Mucosa of descending colon (tissue), 3 donors: Measurements from ENCODE around the gene FITM2. TPM values are rescaled to one million over a fixed set of nuclear protein-coding genes. Genes with fewer than 3 reads are reported as not detected.

Source experiments
- ATAC-seq: fragments of 200-7000 bp; cut with Tn5 transposase; one replicate; pipeline ENCODE4 v1.9.1; 2020; ENCODE audit warnings: mild to moderate bottlenecking, moderate library complexity
- DNase-seq, 3 donors: peaks; one replicate each; pipeline ENCODE4 v3.0.0-alpha.2; 2020
- H3K36me3 ChIP-seq: fragments of 200-600 bp; one replicate; pipeline ENCODE4 v1.8.0; 2021; ENCODE audit warnings: low read depth, mild to moderate bottlenecking
- H3K4me1 ChIP-seq: fragments of 200-600 bp; one replicate; pipeline ENCODE4 v1.8.0; 2021; ENCODE audit warnings: low read depth, mild to moderate bottlenecking
- H3K4me3 ChIP-seq: fragments of 200-600 bp; one replicate; pipeline ENCODE4 v1.8.0; 2021; ENCODE audit warnings: mild to moderate bottlenecking
- H3K9me3 ChIP-seq: fragments of 200-600 bp; one replicate; pipeline ENCODE4 v1.8.0; 2021; ENCODE audit warnings: mild to moderate bottlenecking
- intact Hi-C, 2 donors: fragments of 100-400 bp; cut with DNase I in 1 of 2; cut with micrococcal nuclease in 1 of 2; formaldehyde crosslinking; loops; one replicate each; pipeline versions ENCODE4 v1.11.0 to v1.11.1; 2022; cut with DNase I, micrococcal nuclease
- total RNA-seq, 3 donors: library from RNA; stranded (reverse); fragmentation: NEBNext Ultra II Directional in 2 of 3; extraction: Animal tissue kit (Norgen Biotek cat#: 25700) in 2 of 3; gene quantifications; one replicate each; pipeline versions ENCODE4 v1.2.1 to v1.2.4, GENCODE V29; 2021 to 2023
- TF ChIP-seq, protein P1 (sequence below): fragments of 200-600 bp; IDR thresholded peaks from one replicate; pipeline ENCODE4 v1.8.0; 2022; ENCODE audit warnings: antibody characterized with exemption, mild to moderate bottlenecking
- donor health status: DM: no; HTN: no; CAD: no; lungs with moderate emphysema.
- donor health status: DM: no; HTN: no; CAD: no.
- donor health status: DM: no; HTN: yes; CAD: no.

Gene FITM2
- total RNA-seq, 3 donors from 2014 or later = 10.9 to 12.6 (median 10.9) TPM

DNA sequence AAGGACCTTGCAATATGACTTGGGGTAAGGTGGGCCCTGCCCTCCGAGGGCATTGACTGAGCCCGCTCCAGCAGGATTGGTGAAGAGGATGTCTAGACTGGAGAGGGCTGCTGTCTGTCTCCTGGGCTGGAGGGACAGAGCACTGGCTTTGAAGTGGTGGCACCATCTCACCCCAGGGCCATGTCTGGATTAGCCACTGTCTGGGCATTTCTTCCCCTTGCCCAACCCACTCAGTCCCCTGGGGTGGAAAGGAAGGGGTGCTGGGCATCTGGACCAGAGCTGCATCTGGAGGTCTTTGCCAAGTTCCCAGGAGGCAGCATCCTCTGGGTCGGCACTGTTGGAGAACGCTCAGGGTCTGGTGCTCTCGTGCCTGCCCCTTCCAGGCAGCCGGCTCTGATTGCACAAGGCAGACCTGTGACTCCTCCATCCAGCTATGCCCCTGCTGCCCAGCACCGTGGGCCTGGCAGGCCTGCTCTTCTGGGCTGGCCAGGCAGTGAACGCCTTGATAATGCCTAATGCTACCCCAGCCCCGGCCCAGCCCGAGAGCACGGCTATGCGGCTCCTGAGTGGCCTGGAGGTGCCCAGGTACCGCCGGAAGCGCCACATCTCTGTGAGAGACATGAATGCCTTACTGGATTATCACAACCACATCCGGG lies 25.9 kb upstream of the FITM2 start, which contains the start of gene R3HDML:
Gene R3HDML, plus strand, starts transcription at position 319 of the 656 bp plus-strand sequence. Its CDS starts 115 bp downstream, at position 434.
- Histone ChIP-seq H3K4me1 (no peaks in the 10 kb centered on the region), H3K4me3 (no peak within 1 kb of the TSS), H3K36me3 (no peaks in the 10 kb centered on the region), H3K9me3 (no peaks in the 10 kb centered on the region)
- DNase-seq = no peak
- no peak for ATAC-seq
- TF ChIP-seq, protein P1, sequence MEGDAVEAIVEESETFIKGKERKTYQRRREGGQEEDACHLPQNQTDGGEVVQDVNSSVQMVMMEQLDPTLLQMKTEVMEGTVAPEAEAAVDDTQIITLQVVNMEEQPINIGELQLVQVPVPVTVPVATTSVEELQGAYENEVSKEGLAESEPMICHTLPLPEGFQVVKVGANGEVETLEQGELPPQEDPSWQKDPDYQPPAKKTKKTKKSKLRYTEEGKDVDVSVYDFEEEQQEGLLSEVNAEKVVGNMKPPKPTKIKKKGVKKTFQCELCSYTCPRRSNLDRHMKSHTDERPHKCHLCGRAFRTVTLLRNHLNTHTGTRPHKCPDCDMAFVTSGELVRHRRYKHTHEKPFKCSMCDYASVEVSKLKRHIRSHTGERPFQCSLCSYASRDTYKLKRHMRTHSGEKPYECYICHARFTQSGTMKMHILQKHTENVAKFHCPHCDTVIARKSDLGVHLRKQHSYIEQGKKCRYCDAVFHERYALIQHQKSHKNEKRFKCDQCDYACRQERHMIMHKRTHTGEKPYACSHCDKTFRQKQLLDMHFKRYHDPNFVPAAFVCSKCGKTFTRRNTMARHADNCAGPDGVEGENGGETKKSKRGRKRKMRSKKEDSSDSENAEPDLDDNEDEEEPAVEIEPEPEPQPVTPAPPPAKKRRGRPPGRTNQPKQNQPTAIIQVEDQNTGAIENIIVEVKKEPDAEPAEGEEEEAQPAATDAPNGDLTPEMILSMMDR = no peak
- intact Hi-C loops = no loop called here

DNA sequence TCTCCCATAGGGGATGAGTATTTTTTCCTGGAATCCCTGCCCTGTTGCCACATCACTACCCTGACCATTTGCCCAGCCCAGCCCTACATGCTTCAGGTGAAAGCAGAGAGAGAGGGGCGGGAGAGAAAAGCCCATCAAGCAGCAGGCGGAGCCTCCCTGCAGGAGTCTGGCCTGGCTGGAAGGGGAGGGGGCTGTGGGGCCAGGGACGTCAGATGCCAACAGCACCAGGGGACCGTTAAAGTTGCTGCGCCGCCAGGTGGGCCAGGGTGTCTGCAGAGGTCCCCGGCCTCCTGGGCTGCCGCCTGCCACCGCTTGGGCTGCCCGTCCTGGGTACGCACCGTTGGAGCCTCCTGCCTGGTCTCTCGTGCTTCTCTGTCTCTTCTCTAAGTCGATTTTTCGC lies 25.1 kb upstream of the FITM2 start:
- DNase-seq (no peak), ATAC-seq (no peak)
- H3K9me3 ChIP-seq = no peaks in the 10 kb centered on the region
- TF ChIP-seq, protein P1 = no peak
- no peak overlapping the region for H3K4me3 ChIP-seq
- H3K4me1 ChIP-seq = no peaks in the 10 kb centered on the region
- intact Hi-C loops = no loop called here
- H3K36me3 ChIP-seq = no peaks in the 10 kb centered on the region

DNA sequence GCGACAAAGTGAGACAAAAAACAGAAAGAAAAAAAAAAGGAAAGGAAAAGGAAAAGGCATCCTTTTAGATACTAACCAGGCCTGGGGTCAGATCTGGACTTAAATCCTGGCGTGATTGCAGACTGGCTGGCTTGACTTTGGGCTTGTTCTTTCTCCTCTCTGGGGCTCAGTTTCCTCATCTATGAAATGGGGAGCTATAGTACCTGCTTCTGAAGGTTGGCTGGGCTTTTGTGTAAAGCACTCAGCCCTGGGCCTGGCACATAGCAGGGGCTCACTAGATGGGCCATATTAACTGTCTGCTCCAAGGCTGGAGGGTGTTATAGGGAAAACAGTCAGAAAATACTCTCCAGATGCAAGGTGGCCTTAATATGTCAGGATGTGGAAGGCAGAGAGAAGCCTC lies 24.7 kb upstream of the FITM2 start:
- no peaks in the 10 kb centered on the region for H3K4me1 ChIP-seq
- ATAC-seq (no peak), DNase-seq (no peak)
- TF ChIP-seq, protein P1 = no peak
- H3K9me3 ChIP-seq = no peaks in the 10 kb centered on the region
- H3K36me3 ChIP-seq = no peaks in the 10 kb centered on the region
- no peak overlapping the region for H3K4me3 ChIP-seq
- intact Hi-C loops = no loop called here

DNA sequence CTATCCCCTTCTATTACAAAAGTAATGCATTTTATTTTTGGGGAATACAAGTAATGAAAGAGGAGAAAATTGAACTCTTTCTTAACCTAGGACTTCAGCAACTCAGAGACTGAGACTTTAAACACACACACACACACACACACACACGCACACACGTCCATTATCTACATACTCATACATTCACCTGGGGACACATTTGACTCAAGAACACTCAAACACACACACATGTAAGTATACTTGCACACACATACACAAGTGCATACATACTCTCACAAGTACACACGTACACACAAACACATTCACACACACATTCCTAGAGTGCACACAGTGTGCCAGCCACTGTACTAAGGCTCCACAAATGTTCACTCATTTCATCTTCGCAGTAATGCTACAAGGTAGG lies 23.7 kb upstream of the FITM2 start:
- no peak overlapping the region for H3K4me3 ChIP-seq
- no peak for ATAC-seq
- no peaks in the 10 kb centered on the region for H3K9me3 ChIP-seq
- intact Hi-C loops = no loop called here
- no peaks in the 10 kb centered on the region for H3K36me3 ChIP-seq
- TF ChIP-seq, protein P1 = no peak
- no peak for DNase-seq
- no peaks in the 10 kb centered on the region for H3K4me1 ChIP-seq

DNA sequence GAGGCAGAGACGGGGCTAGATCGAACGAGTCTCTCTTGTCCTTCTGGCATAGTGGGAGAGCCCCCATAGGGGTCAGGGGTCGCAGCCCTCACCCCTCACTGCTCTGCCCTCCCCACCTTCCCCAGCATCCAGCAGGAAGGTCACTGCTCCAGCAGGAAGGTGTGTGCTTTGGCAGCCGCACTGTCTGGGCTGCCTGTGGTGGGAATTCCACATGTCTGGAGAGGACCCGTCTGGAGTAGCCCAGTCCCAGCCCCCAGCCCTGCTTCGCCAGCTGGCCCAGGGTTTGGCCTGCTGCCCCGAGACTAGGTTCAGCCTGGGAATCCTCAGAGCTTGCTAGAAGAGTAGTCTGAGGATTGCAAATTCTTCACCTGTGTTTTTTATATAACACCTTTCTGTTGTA lies 23.3 kb upstream of the FITM2 start:
- intact Hi-C loops = no loop called here
- ATAC-seq = no peak
- Histone ChIP-seq H3K4me1 (no peaks in the 10 kb centered on the region), H3K4me3 (no peak overlapping the region), H3K9me3 (no peaks in the 10 kb centered on the region), H3K36me3 (no peaks in the 10 kb centered on the region)
- TF ChIP-seq, protein P1 = no peak
- no peak for DNase-seq

DNA sequence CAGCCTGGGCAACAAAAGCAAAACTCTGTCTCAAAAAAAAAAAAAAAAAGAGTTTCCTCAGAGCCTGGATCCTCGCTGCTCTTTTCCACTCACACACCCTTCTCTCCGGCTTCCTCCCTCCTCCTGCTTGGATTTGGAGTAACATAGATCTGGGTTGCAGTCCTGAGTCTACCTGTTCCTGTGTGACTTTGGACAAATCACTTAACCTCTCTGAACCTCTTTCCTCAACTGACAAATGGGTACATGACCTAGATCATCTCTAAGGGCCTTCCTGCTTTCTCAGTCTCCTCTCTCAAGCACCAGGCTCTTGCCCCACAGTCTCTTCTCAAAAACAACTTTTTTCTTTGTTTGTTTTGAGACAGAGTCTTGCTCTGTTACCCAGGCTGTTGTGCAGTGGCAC lies 20.2 kb upstream of the FITM2 start:
- H3K9me3 ChIP-seq = no peaks in the 10 kb centered on the region
- H3K36me3 ChIP-seq = no peaks in the 10 kb centered on the region
- intact Hi-C loops = no loop called here
- no peaks in the 10 kb centered on the region for H3K4me1 ChIP-seq
- H3K4me3 ChIP-seq = no peak overlapping the region
- DNase-seq (no peak), ATAC-seq (no peak)
- TF ChIP-seq, protein P1 = no peak
